Cardiac muscle cell (in vitro differentiated cells and primary cell): ENCODE results near the gene MSI1. TPM values are rescaled to one million over a fixed set of nuclear protein-coding genes. Genes with fewer than 3 reads are reported as not detected.

Source experiments
- DNase-seq, 2 donors: peaks; one replicate each; pipeline versions ENCODE4 v3.0.0 to v3.0.0-alpha.2; 2010 to 2017; ENCODE audit warnings: low read depth in 1 of 2, low spot score in 1 of 2
- H3K27ac ChIP-seq: fragments of 200-600 bp; sonication (generic); 2 replicates; pipeline ENCODE4 v1.5.1; 2016
- H3K27me3 ChIP-seq: fragments of 200-600 bp; sonication (generic); 2 replicates; pipeline ENCODE4 v1.6.0; 2016; ENCODE audit warnings: control low read depth
- H3K36me3 ChIP-seq: fragments of 200-600 bp; sonication (generic); 2 replicates; pipeline ENCODE4 v1.5.1; 2016; ENCODE audit warnings: control low read depth
- H3K4me1 ChIP-seq: fragments of 200-600 bp; sonication (generic); 2 replicates; pipeline ENCODE4 v1.8.1; 2017; ENCODE audit warnings: low read depth, mild to moderate bottlenecking, mixed run types
- H3K4me3 ChIP-seq: fragments of 200-600 bp; sonication (generic); 2 replicates; pipeline ENCODE4 v1.5.1; 2016; ENCODE audit warnings: mild to moderate bottlenecking
- H3K9me3 ChIP-seq: fragments of 200-600 bp; sonication (generic); 2 replicates; pipeline ENCODE4 v1.5.1; 2017; ENCODE audit warnings: low read depth, mild to moderate bottlenecking, control low read depth
- CTCF ChIP-seq: IDR thresholded peaks from 2 replicates; pipeline ENCODE4 v1.5.1; 2012; ENCODE audit warnings: low read depth, mild to moderate bottlenecking, low read length
- polyA plus RNA-seq: library from polyadenylated mRNA; unstranded; fragments of >200 nt; fragmentation: Nextera tagmentation; extraction: Ambion mirVana; gene quantifications from 2 replicates; pipeline ENCODE4 v1.2.1, GENCODE V29; 2016
- total RNA-seq: library from RNA; depleted of rRNA; stranded (reverse); fragments of >200 nt; gene quantifications from 2 replicates; pipeline ENCODE4 v1.2.3, GENCODE V29; 2016

Gene MSI1
- total and polyA plus RNA-seq, 2 experiments from 2014 or later, result 26.2 to 28.8 TPM

GRCh38 chr12:120314220-120314619 is 54.7 kb downstream of the MSI1 start:
- Histone ChIP-seq H3K4me1 (peaks cover 8% of the 10 kb centered on the region), H3K27ac (no peak overlapping the region), H3K27me3 (no peaks in the 10 kb centered on the region), H3K9me3 (no peaks in the 10 kb centered on the region), H3K4me3 (no peak overlapping the region), H3K36me3 (no peaks in the 10 kb centered on the region)
- peak; percentile 31 for TF ChIP-seq CTCF
- DNase-seq, result peak in 1 of 2 donors; percentile 7

DNA sequence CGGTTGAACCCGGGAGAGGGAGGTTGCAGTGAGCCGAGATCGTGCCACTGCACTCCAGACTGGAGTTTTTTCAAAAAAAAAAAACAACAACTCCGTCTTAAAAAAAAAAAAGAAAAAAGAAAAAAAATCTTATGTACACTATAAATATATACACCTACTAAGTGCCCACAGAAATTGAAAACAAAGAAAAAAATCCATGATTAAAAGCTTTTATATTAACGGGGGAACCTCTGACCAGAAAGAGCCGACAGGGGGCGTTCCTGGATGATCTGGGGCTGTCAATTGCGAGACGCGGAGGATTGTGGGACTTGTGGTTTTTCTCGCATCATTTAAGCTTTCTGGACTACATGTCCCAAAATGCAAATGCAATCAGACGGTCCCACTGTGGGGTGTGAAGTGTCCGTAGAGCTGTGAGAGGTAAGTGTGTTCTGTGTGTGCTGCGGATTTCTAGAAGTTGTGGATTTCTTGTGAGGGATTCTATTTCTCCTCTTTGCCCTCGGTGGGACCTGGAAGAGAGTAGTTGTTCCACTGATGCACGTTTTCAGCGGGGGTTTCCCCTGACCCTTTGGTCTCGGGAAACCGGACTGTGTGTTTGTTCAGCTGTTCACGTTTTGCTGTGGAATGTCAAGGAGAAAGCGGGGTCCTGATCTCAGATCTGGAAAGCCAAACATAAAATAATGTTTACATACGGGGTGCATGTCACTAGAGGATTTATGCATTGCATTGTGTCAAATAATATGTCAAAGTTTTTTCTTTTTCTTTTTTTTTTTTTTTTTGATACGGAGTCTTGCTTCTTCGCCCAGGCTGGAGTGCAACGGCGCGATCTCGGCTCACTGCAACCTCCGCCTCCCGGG is 66.8 kb downstream of the MSI1 start, which contains the start of gene SIRT4:
Gene SIRT4, plus strand, starts transcription at position 360 of the 854 bp plus-strand sequence. CDS start 1,241 bp downstream, outside the sequence.
- peak; percentile 94 to 96 for DNase-seq
- H3K36me3 ChIP-seq, result no peaks in the 10 kb centered on the region
- no peaks in the 10 kb centered on the region for H3K27me3 ChIP-seq
- no peaks in the 10 kb centered on the region for H3K4me1 ChIP-seq
- H3K27ac ChIP-seq, result peak within 1 kb of the TSS; percentile 53
- peak; percentile 88 for TF ChIP-seq CTCF
- peak within 1 kb of the TSS; percentile 48 for H3K4me3 ChIP-seq
- no peaks in the 10 kb centered on the region for H3K9me3 ChIP-seq

DNA sequence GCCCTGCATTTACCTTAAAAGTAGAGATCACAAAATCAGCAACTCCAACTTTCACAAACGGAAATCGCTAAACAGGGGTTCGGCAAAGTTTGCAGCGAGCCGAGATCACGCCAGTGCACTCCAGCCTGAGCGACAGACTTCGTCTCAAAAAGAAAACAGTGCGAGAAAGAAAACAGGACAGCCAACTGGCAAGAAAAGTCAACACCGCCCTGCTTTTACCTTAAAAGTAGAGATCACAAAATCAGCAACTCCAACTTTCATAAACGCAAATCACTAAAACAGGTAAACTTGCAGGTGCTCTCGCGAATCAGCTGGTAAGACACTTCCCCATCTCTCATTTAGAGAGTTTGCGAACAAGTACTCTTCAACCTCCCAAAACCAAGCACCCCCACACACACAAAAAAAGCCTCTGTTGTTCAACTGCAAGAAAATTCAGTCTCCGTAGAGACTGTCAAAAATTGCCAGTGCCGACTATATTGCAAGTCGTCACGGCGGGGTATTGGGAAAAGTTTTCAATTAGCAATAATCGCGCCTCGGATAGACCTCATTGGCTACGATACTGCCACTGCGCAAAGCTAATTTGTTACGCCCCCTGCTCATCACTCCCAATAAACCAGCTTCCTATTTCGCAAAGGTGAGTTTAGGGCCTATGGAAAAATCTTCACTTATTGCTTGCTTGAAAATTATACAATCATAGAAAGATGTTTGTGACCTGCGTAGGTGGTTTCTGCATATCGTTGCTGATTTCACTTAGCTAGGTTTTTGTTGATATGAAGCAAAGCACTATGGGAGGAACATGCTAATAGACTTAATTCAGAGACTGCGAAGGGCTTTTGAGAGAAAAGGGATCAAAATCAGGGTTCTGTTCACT is 76.1 kb downstream of the MSI1 start, which contains the start of gene RNU4-1:
Gene RNU4-1, minus strand, starts transcription at position 577 of the 871 bp plus-strand sequence.
- Histone ChIP-seq H3K9me3 (no peaks in the 10 kb centered on the region), H3K27ac (peak within 1 kb of the TSS; percentile 100), H3K36me3 (no peaks in the 10 kb centered on the region), H3K4me1 (peaks cover 6% of the 10 kb centered on the region), H3K27me3 (no peaks in the 10 kb centered on the region), H3K4me3 (peak within 1 kb of the TSS; percentile 45)
- DNase-seq, result peak; percentile 89 to 96
- TF ChIP-seq CTCF, result no peak

GRCh38 chr12:120292411-120292660 is 76.6 kb downstream of the MSI1 start:
- TF ChIP-seq CTCF, result no peak
- Histone ChIP-seq H3K9me3 (no peaks in the 10 kb centered on the region), H3K4me3 (peak overlapping the region; percentile 45), H3K27ac (peak overlapping the region; percentile 100), H3K36me3 (no peaks in the 10 kb centered on the region), H3K27me3 (no peaks in the 10 kb centered on the region), H3K4me1 (peaks cover 11% of the 10 kb centered on the region)
- no peak for DNase-seq

Other genes with a start within 250 kb of the MSI1 start
- 59.2 and 76.0 TPM in 2 replicates for gene GCN1, start 174.4 kb downstream of the MSI1 start, total RNA-seq
- gene GCN1, start 174.4 kb downstream of the MSI1 start, polyA plus RNA-seq, result 27.0 and 37.0 TPM in 2 replicates
- 3,916 and 4,641 TPM in 2 replicates for gene RPLP0, start 168.1 kb downstream of the MSI1 start, total RNA-seq
- 904 and 1,089 TPM in 2 replicates for gene RPLP0, start 168.1 kb downstream of the MSI1 start, polyA plus RNA-seq
- 43.8 and 48.6 TPM in 2 replicates for gene PXN, start 103.4 kb downstream of the MSI1 start, total RNA-seq
- gene PXN, start 103.4 kb downstream of the MSI1 start, polyA plus RNA-seq, result 67.9 TPM in 2 replicates
- gene RNU4-2, start 77.3 kb downstream of the MSI1 start, total RNA-seq, result not detected in 2 replicates
- not detected in 2 replicates for gene RNU4-2, start 77.3 kb downstream of the MSI1 start, polyA plus RNA-seq
- gene RNU4-1, start 75.9 kb downstream of the MSI1 start, total RNA-seq, result not detected in 2 replicates
- gene RNU4-1, start 75.9 kb downstream of the MSI1 start, polyA plus RNA-seq, result not detected in 2 replicates
- gene SIRT4, start 66.8 kb downstream of the MSI1 start, total RNA-seq, result 7.4 and 10.3 TPM in 2 replicates
- 6.7 and 15.8 TPM in 2 replicates for gene SIRT4, start 66.8 kb downstream of the MSI1 start, polyA plus RNA-seq
- gene PLA2G1B, start 41.4 kb downstream of the MSI1 start, total RNA-seq, result not detected in 2 replicates
- gene PLA2G1B, start 41.4 kb downstream of the MSI1 start, polyA plus RNA-seq, result not detected in 2 replicates
- gene COX6A1, start 68.9 kb upstream of the MSI1 start, total RNA-seq, result 759 and 1,227 TPM in 2 replicates
- gene COX6A1, start 68.9 kb upstream of the MSI1 start, polyA plus RNA-seq, result 1,076 and 1,511 TPM in 2 replicates
- 11.9 and 21.1 TPM in 2 replicates for gene TRIAP1, start 77.2 kb upstream of the MSI1 start, total RNA-seq
- 41.9 and 58.8 TPM in 2 replicates for gene TRIAP1, start 77.2 kb upstream of the MSI1 start, polyA plus RNA-seq
- 13.8 and 19.3 TPM in 2 replicates for gene GATC, start 77.3 kb upstream of the MSI1 start, total RNA-seq
- 11.4 and 12.7 TPM in 2 replicates for gene GATC, start 77.3 kb upstream of the MSI1 start, polyA plus RNA-seq
- gene SRSF9, start 100.6 kb upstream of the MSI1 start, total RNA-seq, result 126 and 131 TPM in 2 replicates
- gene SRSF9, start 100.6 kb upstream of the MSI1 start, polyA plus RNA-seq, result 195 and 205 TPM in 2 replicates
- 186 and 248 TPM in 2 replicates for gene DYNLL1, start 126.9 kb upstream of the MSI1 start, total RNA-seq
- gene DYNLL1, start 126.9 kb upstream of the MSI1 start, polyA plus RNA-seq, result 534 and 546 TPM in 2 replicates
- 61.8 and 67.2 TPM in 2 replicates for gene COQ5, start 160.0 kb upstream of the MSI1 start, total RNA-seq
- gene COQ5, start 160.0 kb upstream of the MSI1 start, polyA plus RNA-seq, result 99.3 and 112 TPM in 2 replicates
- gene RNF10, start 165.2 kb upstream of the MSI1 start, total RNA-seq, result 107 and 122 TPM in 2 replicates
- gene RNF10, start 165.2 kb upstream of the MSI1 start, polyA plus RNA-seq, result 210 and 227 TPM in 2 replicates
- 27.9 and 32.8 TPM in 2 replicates for gene POP5, start 212.2 kb upstream of the MSI1 start, total RNA-seq
- gene POP5, start 212.2 kb upstream of the MSI1 start, polyA plus RNA-seq, result 59.2 and 75.3 TPM in 2 replicates